Activated CD4-positive, alpha-beta T cell treated with anti-CD3 and anti-CD28 coated beads, Interleukin-2, amount 50 U/mL, for 1 hour (primary cell): ENCODE results near the gene RTL1.

ENCODE experiments used
- DNase-seq: peaks from one replicate; pipeline ENCODE4 v3.0.0-alpha.2; 2020

RTL1 gene

GRCh38 chr14:100864960-100865681, 38.4 kb downstream of the RTL1 start:
- DNase-seq = no peak

DNA sequence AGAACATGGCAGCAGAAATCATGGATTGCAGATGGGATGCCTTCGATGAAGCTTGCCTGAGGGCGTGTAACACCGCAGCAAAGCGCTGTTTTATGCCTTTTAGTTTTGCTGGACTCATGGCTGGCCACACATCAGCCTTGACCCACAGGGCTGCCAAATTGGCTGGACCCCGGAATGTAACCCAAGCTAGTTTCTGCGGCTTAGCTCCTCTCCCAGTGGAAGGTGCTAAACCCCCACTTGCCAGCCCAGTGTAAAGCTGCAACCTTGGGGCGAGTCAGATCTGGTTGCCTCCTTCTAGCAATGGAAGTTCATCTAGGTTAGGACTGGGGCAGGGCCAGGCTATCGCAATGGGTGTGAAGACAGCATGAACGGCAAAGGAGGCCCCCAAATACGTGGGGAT, 39.3 kb downstream of the RTL1 start:
- no peak for DNase-seq

GRCh38 chr14:100862793-100863192, 40.7 kb downstream of the RTL1 start:
- no peak for DNase-seq

GRCh38 chr14:100862277-100862676, 41.2 kb downstream of the RTL1 start:
- no peak for DNase-seq

- DNase-seq = no peak
These were observed 41.6 kb downstream of the RTL1 start for GRCh38 chr14:100861937-100862247.

- DNase-seq = no peak
These were observed 42.2 kb downstream of the RTL1 start for GRCh38 chr14:100861188-100861936.

GRCh38 chr14:100860556-100861187, 42.9 kb downstream of the RTL1 start:
- DNase-seq = no peak

DNA sequence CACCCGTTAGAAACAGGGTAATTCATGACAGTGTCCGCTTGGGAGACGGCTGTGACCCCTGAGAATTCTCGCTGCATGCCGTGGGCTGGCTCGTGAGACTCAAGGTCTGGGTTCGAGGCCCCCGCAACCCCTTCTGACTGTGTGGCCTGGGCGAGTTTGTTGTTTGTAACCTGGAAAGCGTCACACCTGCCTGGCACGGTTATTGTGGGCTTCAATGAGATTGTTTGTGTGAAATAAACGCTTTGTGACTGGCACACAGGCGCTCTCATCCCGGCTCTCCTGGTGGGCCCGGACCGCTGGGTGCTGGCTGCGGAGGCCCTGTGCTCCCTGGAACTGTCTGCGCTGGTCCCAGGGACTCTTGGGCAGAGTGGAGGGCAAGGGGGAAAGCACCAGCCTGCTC, 43.7 kb downstream of the RTL1 start:
- no peak for DNase-seq

DNA sequence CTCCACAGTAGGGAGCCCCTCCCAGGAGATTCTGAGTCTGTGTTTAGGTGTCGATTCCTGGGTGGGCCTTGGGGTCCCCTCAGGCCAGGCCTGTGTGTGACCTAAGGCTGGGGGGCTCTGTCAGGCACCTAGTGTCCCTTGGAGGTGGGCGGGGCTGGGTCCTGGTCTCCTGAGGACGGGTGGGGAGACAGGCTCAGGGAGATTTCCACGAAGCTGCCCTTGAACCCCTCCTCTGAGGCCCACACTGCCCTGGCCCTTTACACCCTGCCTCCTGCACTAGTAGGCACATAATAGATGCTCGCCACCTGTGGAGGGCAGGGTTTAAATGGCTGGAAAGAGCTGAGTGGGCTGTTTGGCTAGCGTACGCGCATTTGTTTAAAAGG, 44.7 kb downstream of the RTL1 start:
- DNase-seq = no peak

GRCh38 chr14:100857923-100858837, 45.3 kb downstream of the RTL1 start:
- no peak for DNase-seq

- DNase-seq = no peak
These were observed 46.1 kb downstream of the RTL1 start for GRCh38 chr14:100857233-100857922.

- DNase-seq = no peak
These were observed 47.2 kb downstream of the RTL1 start for GRCh38 chr14:100856056-100856950.

- no peak for DNase-seq
These were observed 48.1 kb downstream of the RTL1 start for GRCh38 chr14:100855256-100855930.

GRCh38 chr14:100854435-100854834, 49.1 kb downstream of the RTL1 start:
- no peak for DNase-seq

- DNase-seq = no peak
These were observed 51.4 kb downstream of the RTL1 start for GRCh38 chr14:100851946-100852620.

GRCh38 chr14:100851586-100851916, 52.0 kb downstream of the RTL1 start:
- DNase-seq = no peak

- peak; percentile 77 for DNase-seq
These were observed 52.5 kb downstream of the RTL1 start for GRCh38 chr14:100850841-100851585.

- no peak for DNase-seq
These were observed 54.3 kb downstream of the RTL1 start for GRCh38 chr14:100849115-100849781.

DNA sequence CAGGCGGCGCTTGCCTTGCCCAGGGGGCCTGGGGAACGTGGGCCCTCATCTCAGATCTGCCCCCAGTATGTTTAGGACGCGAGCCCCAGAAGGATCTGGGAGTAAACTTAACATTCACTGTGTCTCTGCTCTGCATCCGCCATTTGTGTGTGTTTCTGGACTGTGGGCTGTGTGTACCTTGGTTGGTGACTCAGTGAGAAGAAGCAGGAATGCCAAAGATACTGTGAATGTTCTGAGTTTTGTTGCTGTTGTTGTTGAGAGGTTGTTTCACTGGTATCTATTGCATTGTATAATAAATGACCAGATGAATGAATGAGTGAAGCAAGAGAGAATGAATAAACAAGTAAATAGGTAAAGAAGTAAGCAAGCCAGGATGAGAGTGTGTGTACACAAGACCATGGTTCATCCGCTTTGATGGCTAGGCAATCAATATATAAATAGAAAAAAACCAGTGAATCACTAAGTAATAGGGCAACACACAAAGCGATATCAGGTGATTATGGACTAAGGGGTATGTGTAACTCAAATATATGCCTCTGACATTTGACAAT, 57.1 kb downstream of the RTL1 start:
- no peak for DNase-seq
